HepG2 (cell line): ENCODE results near the gene ZNF318. TPM values are rescaled to one million over a fixed set of nuclear protein-coding genes. Genes with fewer than 3 reads are reported as not detected.

Source experiments
- ATAC-seq: fragments of 200-7000 bp; cut with Tn5 transposase; 3 replicates; pipeline ENCODE4 v1.9.1; 2020; ENCODE audit warnings: mild to moderate bottlenecking, moderate library complexity
- BruUV-seq: library from RNA; stranded (reverse); fragments of 400-500 nt; replicated peaks from 2 replicates; lab custom pipeline; 2021; lab: Mats Ljungman, UMichigan
- CTCF ChIA-PET: fragments of 300-600 bp; formaldehyde crosslinking; extraction: SDS; loops from one replicate; lab custom pipeline; 2021; ENCODE audit warnings: low total read pairs, inconsistent platforms, low intra/inter-chr PET ratio; lab: Yijun Ruan, JAX
- POLR2A ChIA-PET: fragments of 350-600 bp; sonication (Branson Sonifier 250); formaldehyde crosslinking; loops from one replicate; lab custom pipeline; 2020; ENCODE audit warnings: antibody characterized with exemption, inconsistent platforms; lab: Yijun Ruan, JAX
- DNase-seq: peaks from one replicate; pipeline ENCODE4 v3.0.0-alpha.2; 2015; ENCODE audit warnings: low spot score
- FAIRE-seq: peaks from 3 replicates; lab custom pipeline; 2011; peaks lifted over from hg19 to GRCh38; lab: Jason Lieb, UNC
- H2AFZ ChIP-seq: one replicate; pipeline ENCODE4 v1.6.1; 2011; ENCODE audit warnings: low read length, inconsistent platforms
- H3K27ac ChIP-seq: fragments of 300-600 bp; 3 replicates; pipeline ENCODE4 v1.8.0; 2011; ENCODE audit warnings: mixed run types, mild to moderate bottlenecking, mixed read lengths, low read length, inconsistent platforms; ENCODE audit not compliant: insufficient read depth; ENCODE audit errors: extremely low read length
- H3K27me3 ChIP-seq, 2 experiments: fragments of 200-600 bp in 1 of 2; 2 replicates in 1 of 2; 3 replicates in 1 of 2; pipeline versions ENCODE4 v1.6.0 to v1.8.0; 2011; ENCODE audit warnings: low read length in 2 of 2, mild to moderate bottlenecking in 2 of 2, moderate library complexity in 2 of 2, inconsistent platforms in 1 of 2; ENCODE audit not compliant: insufficient read depth in 2 of 2, control insufficient read depth in 1 of 2
- H3K36me3 ChIP-seq, 2 experiments: fragments of 200-600 bp in 1 of 2; replicated peaks in 1 of 2; 2 replicates in 1 of 2; 3 replicates in 1 of 2; pipeline versions ENCODE4 v1.5.1 to v1.8.0; 2011; ENCODE audit warnings: low read length in 2 of 2, inconsistent platforms in 1 of 2; ENCODE audit not compliant: insufficient read depth in 2 of 2, control insufficient read depth in 1 of 2
- H3K4me1 ChIP-seq: 2 replicates; pipeline ENCODE4 v1.5.1; 2012; ENCODE audit warnings: low read length, inconsistent platforms; ENCODE audit not compliant: insufficient read depth
- H3K4me2 ChIP-seq: 2 replicates; pipeline ENCODE4 v1.6.0; 2011; ENCODE audit warnings: low read depth, low read length, inconsistent platforms
- H3K4me3 ChIP-seq, 3 experiments: fragments of 200-600 bp in 1 of 3; sonication (generic), shearing (Covaris generic) in 1 of 3; replicated peaks in 1 of 3; 2 replicates each; pipeline ENCODE4 v1.5.1; 2011 to 2016; ENCODE audit warnings: low read length in 3 of 3, inconsistent platforms in 2 of 3, low read depth in 2 of 3, mild to moderate bottlenecking in 2 of 3, control low read depth in 1 of 3, mixed read lengths in 1 of 3; ENCODE audit not compliant: insufficient read depth in 1 of 3
- H3K79me2 ChIP-seq: one replicate; pipeline ENCODE4 v1.6.1; 2011; ENCODE audit warnings: low read length, inconsistent platforms; ENCODE audit not compliant: insufficient read depth
- H3K9ac ChIP-seq: 2 replicates; pipeline ENCODE4 v1.6.0; 2011; ENCODE audit warnings: mild to moderate bottlenecking, low read depth, low read length, inconsistent platforms; ENCODE audit not compliant: insufficient read depth
- H3K9me3 ChIP-seq: 2 replicates; pipeline ENCODE4 v1.5.1; 2012; ENCODE audit warnings: mild to moderate bottlenecking, low read length
- H4K20me1 ChIP-seq: 2 replicates; pipeline ENCODE4 v1.6.0; 2011; ENCODE audit warnings: inconsistent platforms, mild to moderate bottlenecking, low read length, moderate library complexity; ENCODE audit not compliant: insufficient read depth
- DZIP1 ChIP-seq: sonication (generic); formaldehyde crosslinking; IDR thresholded peaks from 2 replicates; pipeline ENCODE4 v1.5.0; 2020; ENCODE audit warnings: mild to moderate bottlenecking, missing genetic modification reagents
- JUNB ChIP-seq: sonication (generic); formaldehyde crosslinking; IDR thresholded peaks from 2 replicates; pipeline ENCODE4 v1.8.0; 2022; ENCODE audit warnings: missing genetic modification reagents, mild to moderate bottlenecking, borderline replicate concordance
- RNF2 ChIP-seq: fragments of 450-650 bp; conservative IDR thresholded peaks from 2 replicates; pipeline ENCODE4 v1.6.1; 2016; ENCODE audit warnings: low read depth
- TBX2 ChIP-seq: sonication (generic); formaldehyde crosslinking; IDR thresholded peaks from 2 replicates; pipeline ENCODE4 v1.5.0; 2020; ENCODE audit warnings: missing genetic modification reagents, mild to moderate bottlenecking, borderline replicate concordance
- ZBTB39 ChIP-seq: sonication (generic); formaldehyde crosslinking; IDR thresholded peaks from 2 replicates; pipeline ENCODE4 v1.5.0; 2020; ENCODE audit warnings: missing genetic modification reagents
- ZNF564 ChIP-seq: sonication (generic); formaldehyde crosslinking; IDR thresholded peaks from 2 replicates; pipeline ENCODE4 v1.8.1; 2023; ENCODE audit warnings: mild to moderate bottlenecking, missing genetic modification reagents
- ZNF749 ChIP-seq: sonication (generic); formaldehyde crosslinking; IDR thresholded peaks from 2 replicates; pipeline ENCODE4 v1.8.0; 2022; ENCODE audit warnings: mild to moderate bottlenecking, missing genetic modification reagents, moderate library complexity, borderline replicate concordance
- ZNF841 ChIP-seq: sonication (generic); formaldehyde crosslinking; IDR thresholded peaks from 2 replicates; pipeline ENCODE4 v1.8.1; 2023; ENCODE audit warnings: missing genetic modification reagents, borderline replicate concordance
- WGBS: methylation state at CpG from one replicate; pipeline ENCODE4 v1.1.6; 2017; ENCODE audit warnings: low lambda C conversion rate; 5-methylcytosine and 5-hydroxymethylcytosine counted together
- in situ Hi-C: cut with HindIII; loops from 2 replicates; pipeline ENCODE4 v1.10.0; 2017; ENCODE audit warnings: low pct_unique_long_range_greater_than_20kb; ENCODE audit not compliant: extremely low pct_ligation_motif_present
- intact Hi-C: fragments of 100-400 bp; cut with micrococcal nuclease; formaldehyde crosslinking; loops from one replicate; pipeline ENCODE4 v1.10.0; 2022; ENCODE audit not compliant: unreplicated experiment
- polyA plus RNA-seq, 8 experiments: library from polyadenylated mRNA; depleted of rRNA in 3 of 8; stranded (reverse) in 7 of 8; unstranded in 1 of 8; fragments of >200 nt; fragmentation: Illumina TruSeq in 4 of 8; extraction: Trizol in 4 of 8; gene quantifications; 2 replicates each; pipeline versions ENCODE4 v1.2.1 to v1.2.3, GENCODE V29; 2011 to 2016; ENCODE audit warnings: low read depth in 4 of 8, missing spikeins in 1 of 8, mixed read lengths in 1 of 8; ENCODE audit not compliant: insufficient read depth in 1 of 8
- total RNA-seq, 5 experiments: library from RNA; depleted of rRNA; stranded (reverse); fragments of >200 nt; fragmentation: Illumina TruSeq; extraction: Trizol; gene quantifications; 2 replicates each; pipeline ENCODE4 v1.2.3, GENCODE V29; 2016; ENCODE audit warnings: low read depth in 1 of 5

Gene ZNF318
- total and polyA plus RNA-seq, 2 of the 13 experiments (the other 11 are each of a cell fraction or from before 2014, with no cell fraction given) = 13.0 to 14.5 TPM

DNA sequence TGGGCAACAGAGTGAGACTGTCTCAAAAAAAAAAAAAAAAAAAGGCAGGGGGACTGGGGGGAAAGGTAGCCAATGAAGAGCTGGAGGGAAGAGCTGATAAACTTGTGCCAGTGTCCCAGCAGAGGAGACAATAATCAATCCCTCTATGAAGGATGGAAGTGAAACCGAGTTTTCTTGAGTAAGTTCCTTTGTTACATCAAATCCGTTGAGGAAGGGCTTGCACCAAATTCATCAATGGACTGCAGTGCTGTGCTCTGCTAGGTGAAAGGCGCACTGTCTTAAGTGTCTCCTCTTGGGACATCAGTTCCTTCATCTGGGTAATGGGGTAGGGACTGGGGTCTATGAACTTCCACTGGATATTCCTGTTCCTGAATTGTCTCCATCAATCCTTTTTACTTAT is 57.8 kb downstream of the ZNF318 start:
- FAIRE-seq (no peak), DNase-seq (no peak), ATAC-seq (no peak)
- CTCF ChIA-PET = no interaction called here
- Histone ChIP-seq H3K4me2 (no peak overlapping the region), H3K4me1 (peaks cover 64% of the 10 kb centered on the region), H3K9ac (no peak overlapping the region), H3K27ac (no peak overlapping the region), H3K79me2 (no peaks in the 10 kb centered on the region), H4K20me1 (no peaks in the 10 kb centered on the region), H2AFZ (no peak overlapping the region), H3K36me3 (no peaks in the 10 kb centered on the region), H3K27me3 (no peaks in the 10 kb centered on the region), H3K9me3 (no peaks in the 10 kb centered on the region), H3K4me3 (no peak overlapping the region)
- TF ChIP-seq ZBTB39 (CRISPR knock-in tag) = no peak
- no peak for TF ChIP-seq ZNF564
- TF ChIP-seq TBX2 (CRISPR knock-in tag) = no peak
- no peak for TF ChIP-seq RNF2
- no peak for TF ChIP-seq DZIP1 (CRISPR knock-in tag)
- no peak for TF ChIP-seq ZNF841 (CRISPR knock-in tag)
- no peak for TF ChIP-seq ZNF749 (CRISPR knock-in tag)
- TF ChIP-seq JUNB (CRISPR knock-in tag) = no peak
- POLR2A ChIA-PET = interaction anchor here (1.0 to 1.2 kb wide), 3 partner anchors 12 to 25 kb away, joined by 3 to 4 read pairs (median 3); no protein-coding TSS in a partner anchor
- intact Hi-C loops (loop anchor here (2.0 kb wide), 1 partner anchor 21 kb away; no protein-coding TSS in a partner anchor), in situ Hi-C loops (no loop called here)
- no TSS peak for BruUV-seq
- WGBS = 71% methylated on average over 3 of the region's 3 CpGs
